GM12878 (cell line): ENCODE data around the gene ASGR1. TPM values are rescaled to one million over a fixed set of nuclear protein-coding genes. Genes with fewer than 3 reads are reported as not detected.

Experiments
- EED ChIP-seq: sonication (generic); IDR thresholded peaks from 2 replicates; pipeline ENCODE4 v1.6.1; 2016; ENCODE audit warnings: antibody characterized with exemption, low read depth
- ESRRA ChIP-seq: IDR thresholded peaks from 2 replicates; pipeline ENCODE4 v1.6.1; 2012; ENCODE audit warnings: mild to moderate bottlenecking, low read length, improper control_type of control experiment
- KDM1A ChIP-seq: fragments of 200-600 bp; sonication (generic); IDR thresholded peaks from 2 replicates; pipeline ENCODE4 v1.6.1; 2016; ENCODE audit warnings: borderline replicate concordance
- MEF2B ChIP-seq: fragments of 450-650 bp; IDR thresholded peaks from 2 replicates; pipeline ENCODE4 v1.6.1; 2018; ENCODE audit warnings: mild to moderate bottlenecking, moderate library complexity; ENCODE audit not compliant: partially characterized antibody, poor library complexity, severe bottlenecking
- NFIC ChIP-seq: IDR thresholded peaks from 2 replicates; pipeline ENCODE4 v1.6.1; 2012; ENCODE audit warnings: low read depth, mild to moderate bottlenecking, inconsistent platforms, low read length, moderate library complexity
- POLR2A ChIP-seq: IDR thresholded peaks from 2 replicates; pipeline ENCODE4 v1.6.1; 2011; ENCODE audit warnings: low read depth, mild to moderate bottlenecking, low read length
- POLR2AphosphoS5 ChIP-seq: IDR thresholded peaks from 2 replicates; pipeline ENCODE4 v1.6.1; 2011; ENCODE audit warnings: mild to moderate bottlenecking, low read length, inconsistent platforms
- SMAD5 ChIP-seq: IDR thresholded peaks from 2 replicates; pipeline ENCODE4 v1.6.1; 2016; ENCODE audit warnings: antibody characterized with exemption, low read depth
- polyA plus RNA-seq, 11 experiments: library from polyadenylated mRNA; depleted of rRNA in 4 of 11; unstranded in 6 of 11; stranded (reverse) in 5 of 11; fragments of >200 nt; fragmentation: Nextera tagmentation in 4 of 11; fragmentation: Illumina TruSeq in 1 of 11; extraction: Ambion mirVana in 4 of 11; extraction: Trizol in 1 of 11; gene quantifications; 1 replicate in 1 of 11; 2 replicates in 10 of 11; pipeline versions ENCODE4 v1.2.1 to v1.2.3, GENCODE V29; 2011 to 2016; ENCODE audit warnings: inconsistent platforms in 2 of 11, missing spikeins in 2 of 11, low read depth in 1 of 11
- total RNA-seq, 4 experiments: library from RNA; depleted of rRNA in 3 of 4; stranded (reverse); fragments of >200 nt in 3 of 4; fragmentation: Illumina TruSeq in 1 of 4; extraction: Trizol in 1 of 4; gene quantifications; 2 replicates each; pipeline versions ENCODE4 v1.2.1 to v1.2.3, GENCODE V29; 2013 to 2021
- TF ChIP-seq, protein P1 (sequence below): fragments of 450-650 bp; formaldehyde crosslinking; IDR thresholded peaks from 2 replicates; pipeline ENCODE4 v1.5.0; 2022; ENCODE audit warnings: mild to moderate bottlenecking, missing genetic modification characterization
- TF ChIP-seq, protein P2 (sequence below): fragments of 450-650 bp; IDR thresholded peaks from 2 replicates; pipeline ENCODE4 v1.6.1; 2017; ENCODE audit warnings: mild to moderate bottlenecking, moderate library complexity
- TF ChIP-seq, protein P3 (sequence below): IDR thresholded peaks from 2 replicates; pipeline ENCODE4 v1.6.1; 2011; ENCODE audit warnings: borderline replicate concordance, low read depth, mild to moderate bottlenecking, moderate library complexity, mixed read lengths, low read length; ENCODE audit not compliant: insufficient read depth; ENCODE audit errors: extremely low read length
- TF ChIP-seq, protein P4 (sequence below): fragments of 450-650 bp; IDR thresholded peaks from 2 replicates; pipeline ENCODE4 v1.6.1; 2017; ENCODE audit warnings: borderline replicate concordance
- TF ChIP-seq, protein P5 (sequence below): fragments of 450-650 bp; IDR thresholded peaks from 2 replicates; pipeline ENCODE4 v1.6.1; 2017; ENCODE audit warnings: mild to moderate bottlenecking, moderate library complexity

The ASGR1 gene
- total and polyA plus RNA-seq, 10 of the 15 experiments (the other 5 are each of a cell fraction or from before 2014, with no cell fraction given) = 0.06 to 0.34 (median 0.14) TPM; not detected in 6

DNA sequence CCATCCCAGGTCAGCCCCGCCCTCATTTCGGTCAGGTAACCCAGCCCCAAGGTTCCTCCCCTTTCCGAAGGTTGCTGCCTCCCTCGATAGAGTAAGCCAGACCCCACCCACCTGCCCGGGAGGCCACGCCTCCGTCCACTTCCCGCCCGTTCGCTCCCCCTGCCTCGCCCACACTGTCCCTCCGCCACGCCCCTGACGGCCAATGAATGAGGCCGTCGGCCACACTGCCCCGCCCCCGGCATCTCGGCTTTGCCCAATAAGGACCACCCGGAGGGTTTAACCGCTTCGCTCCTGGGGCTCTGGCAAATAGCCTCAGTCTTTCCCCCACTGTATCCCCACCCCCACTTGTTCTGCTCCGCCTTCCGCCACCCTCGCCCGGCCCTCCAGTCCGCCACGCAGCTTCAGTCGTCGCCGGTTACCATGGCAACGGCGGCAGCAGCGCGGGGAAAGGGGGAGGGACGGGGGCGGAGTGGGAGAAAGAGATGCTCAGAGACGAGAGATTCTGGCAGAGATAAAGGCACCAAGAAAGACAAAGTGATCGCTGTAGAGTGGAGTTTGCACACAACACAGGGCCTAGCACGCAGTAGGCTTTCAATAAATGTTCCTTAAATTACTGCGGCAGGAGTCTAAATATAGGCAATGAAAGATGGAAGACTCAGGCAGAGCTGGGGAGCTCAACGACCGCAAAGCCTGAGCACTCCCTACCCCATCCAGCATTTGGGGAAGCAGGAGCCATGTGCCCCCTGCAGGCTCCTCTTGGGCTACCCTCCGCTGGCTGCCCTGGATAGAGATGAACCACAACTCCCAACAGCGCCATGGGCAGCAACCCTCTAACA lies 35.3 kb upstream of the ASGR1 start (continued):
- TF ChIP-seq, protein P1, sequence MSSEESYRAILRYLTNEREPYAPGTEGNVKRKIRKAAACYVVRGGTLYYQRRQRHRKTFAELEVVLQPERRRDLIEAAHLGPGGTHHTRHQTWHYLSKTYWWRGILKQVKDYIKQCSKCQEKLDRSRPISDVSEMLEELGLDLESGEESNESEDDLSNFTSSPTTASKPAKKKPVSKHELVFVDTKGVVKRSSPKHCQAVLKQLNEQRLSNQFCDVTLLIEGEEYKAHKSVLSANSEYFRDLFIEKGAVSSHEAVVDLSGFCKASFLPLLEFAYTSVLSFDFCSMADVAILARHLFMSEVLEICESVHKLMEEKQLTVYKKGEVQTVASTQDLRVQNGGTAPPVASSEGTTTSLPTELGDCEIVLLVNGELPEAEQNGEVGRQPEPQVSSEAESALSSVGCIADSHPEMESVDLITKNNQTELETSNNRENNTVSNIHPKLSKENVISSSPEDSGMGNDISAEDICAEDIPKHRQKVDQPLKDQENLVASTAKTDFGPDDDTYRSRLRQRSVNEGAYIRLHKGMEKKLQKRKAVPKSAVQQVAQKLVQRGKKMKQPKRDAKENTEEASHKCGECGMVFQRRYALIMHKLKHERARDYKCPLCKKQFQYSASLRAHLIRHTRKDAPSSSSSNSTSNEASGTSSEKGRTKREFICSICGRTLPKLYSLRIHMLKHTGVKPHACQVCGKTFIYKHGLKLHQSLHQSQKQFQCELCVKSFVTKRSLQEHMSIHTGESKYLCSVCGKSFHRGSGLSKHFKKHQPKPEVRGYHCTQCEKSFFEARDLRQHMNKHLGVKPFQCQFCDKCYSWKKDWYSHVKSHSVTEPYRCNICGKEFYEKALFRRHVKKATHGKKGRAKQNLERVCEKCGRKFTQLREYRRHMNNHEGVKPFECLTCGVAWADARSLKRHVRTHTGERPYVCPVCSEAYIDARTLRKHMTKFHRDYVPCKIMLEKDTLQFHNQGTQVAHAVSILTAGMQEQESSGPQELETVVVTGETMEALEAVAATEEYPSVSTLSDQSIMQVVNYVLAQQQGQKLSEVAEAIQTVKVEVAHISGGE (CRISPR knock-in tag) = no peak
- TF ChIP-seq, protein P2, sequence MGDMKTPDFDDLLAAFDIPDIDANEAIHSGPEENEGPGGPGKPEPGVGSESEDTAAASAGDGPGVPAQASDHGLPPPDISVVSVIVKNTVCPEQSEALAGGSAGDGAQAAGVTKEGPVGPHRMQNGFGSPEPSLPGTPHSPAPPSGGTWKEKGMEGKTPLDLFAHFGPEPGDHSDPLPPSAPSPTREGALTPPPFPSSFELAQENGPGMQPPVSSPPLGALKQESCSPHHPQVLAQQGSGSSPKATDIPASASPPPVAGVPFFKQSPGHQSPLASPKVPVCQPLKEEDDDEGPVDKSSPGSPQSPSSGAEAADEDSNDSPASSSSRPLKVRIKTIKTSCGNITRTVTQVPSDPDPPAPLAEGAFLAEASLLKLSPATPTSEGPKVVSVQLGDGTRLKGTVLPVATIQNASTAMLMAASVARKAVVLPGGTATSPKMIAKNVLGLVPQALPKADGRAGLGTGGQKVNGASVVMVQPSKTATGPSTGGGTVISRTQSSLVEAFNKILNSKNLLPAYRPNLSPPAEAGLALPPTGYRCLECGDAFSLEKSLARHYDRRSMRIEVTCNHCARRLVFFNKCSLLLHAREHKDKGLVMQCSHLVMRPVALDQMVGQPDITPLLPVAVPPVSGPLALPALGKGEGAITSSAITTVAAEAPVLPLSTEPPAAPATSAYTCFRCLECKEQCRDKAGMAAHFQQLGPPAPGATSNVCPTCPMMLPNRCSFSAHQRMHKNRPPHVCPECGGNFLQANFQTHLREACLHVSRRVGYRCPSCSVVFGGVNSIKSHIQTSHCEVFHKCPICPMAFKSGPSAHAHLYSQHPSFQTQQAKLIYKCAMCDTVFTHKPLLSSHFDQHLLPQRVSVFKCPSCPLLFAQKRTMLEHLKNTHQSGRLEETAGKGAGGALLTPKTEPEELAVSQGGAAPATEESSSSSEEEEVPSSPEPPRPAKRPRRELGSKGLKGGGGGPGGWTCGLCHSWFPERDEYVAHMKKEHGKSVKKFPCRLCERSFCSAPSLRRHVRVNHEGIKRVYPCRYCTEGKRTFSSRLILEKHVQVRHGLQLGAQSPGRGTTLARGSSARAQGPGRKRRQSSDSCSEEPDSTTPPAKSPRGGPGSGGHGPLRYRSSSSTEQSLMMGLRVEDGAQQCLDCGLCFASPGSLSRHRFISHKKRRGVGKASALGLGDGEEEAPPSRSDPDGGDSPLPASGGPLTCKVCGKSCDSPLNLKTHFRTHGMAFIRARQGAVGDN = no peak
- TF ChIP-seq KDM1A (no peak), ESRRA (no peak), MEF2B (peak; percentile 14), POLR2AphosphoS5 (no peak), EED (no peak), NFIC (no peak), SMAD5 (no peak), POLR2A (no peak)
- TF ChIP-seq, protein P3, sequence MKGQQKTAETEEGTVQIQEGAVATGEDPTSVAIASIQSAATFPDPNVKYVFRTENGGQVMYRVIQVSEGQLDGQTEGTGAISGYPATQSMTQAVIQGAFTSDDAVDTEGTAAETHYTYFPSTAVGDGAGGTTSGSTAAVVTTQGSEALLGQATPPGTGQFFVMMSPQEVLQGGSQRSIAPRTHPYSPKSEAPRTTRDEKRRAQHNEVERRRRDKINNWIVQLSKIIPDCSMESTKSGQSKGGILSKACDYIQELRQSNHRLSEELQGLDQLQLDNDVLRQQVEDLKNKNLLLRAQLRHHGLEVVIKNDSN = no peak
- TF ChIP-seq, protein P4, sequence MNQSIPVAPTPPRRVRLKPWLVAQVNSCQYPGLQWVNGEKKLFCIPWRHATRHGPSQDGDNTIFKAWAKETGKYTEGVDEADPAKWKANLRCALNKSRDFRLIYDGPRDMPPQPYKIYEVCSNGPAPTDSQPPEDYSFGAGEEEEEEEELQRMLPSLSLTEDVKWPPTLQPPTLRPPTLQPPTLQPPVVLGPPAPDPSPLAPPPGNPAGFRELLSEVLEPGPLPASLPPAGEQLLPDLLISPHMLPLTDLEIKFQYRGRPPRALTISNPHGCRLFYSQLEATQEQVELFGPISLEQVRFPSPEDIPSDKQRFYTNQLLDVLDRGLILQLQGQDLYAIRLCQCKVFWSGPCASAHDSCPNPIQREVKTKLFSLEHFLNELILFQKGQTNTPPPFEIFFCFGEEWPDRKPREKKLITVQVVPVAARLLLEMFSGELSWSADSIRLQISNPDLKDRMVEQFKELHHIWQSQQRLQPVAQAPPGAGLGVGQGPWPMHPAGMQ = no peak
- TF ChIP-seq, protein P5, sequence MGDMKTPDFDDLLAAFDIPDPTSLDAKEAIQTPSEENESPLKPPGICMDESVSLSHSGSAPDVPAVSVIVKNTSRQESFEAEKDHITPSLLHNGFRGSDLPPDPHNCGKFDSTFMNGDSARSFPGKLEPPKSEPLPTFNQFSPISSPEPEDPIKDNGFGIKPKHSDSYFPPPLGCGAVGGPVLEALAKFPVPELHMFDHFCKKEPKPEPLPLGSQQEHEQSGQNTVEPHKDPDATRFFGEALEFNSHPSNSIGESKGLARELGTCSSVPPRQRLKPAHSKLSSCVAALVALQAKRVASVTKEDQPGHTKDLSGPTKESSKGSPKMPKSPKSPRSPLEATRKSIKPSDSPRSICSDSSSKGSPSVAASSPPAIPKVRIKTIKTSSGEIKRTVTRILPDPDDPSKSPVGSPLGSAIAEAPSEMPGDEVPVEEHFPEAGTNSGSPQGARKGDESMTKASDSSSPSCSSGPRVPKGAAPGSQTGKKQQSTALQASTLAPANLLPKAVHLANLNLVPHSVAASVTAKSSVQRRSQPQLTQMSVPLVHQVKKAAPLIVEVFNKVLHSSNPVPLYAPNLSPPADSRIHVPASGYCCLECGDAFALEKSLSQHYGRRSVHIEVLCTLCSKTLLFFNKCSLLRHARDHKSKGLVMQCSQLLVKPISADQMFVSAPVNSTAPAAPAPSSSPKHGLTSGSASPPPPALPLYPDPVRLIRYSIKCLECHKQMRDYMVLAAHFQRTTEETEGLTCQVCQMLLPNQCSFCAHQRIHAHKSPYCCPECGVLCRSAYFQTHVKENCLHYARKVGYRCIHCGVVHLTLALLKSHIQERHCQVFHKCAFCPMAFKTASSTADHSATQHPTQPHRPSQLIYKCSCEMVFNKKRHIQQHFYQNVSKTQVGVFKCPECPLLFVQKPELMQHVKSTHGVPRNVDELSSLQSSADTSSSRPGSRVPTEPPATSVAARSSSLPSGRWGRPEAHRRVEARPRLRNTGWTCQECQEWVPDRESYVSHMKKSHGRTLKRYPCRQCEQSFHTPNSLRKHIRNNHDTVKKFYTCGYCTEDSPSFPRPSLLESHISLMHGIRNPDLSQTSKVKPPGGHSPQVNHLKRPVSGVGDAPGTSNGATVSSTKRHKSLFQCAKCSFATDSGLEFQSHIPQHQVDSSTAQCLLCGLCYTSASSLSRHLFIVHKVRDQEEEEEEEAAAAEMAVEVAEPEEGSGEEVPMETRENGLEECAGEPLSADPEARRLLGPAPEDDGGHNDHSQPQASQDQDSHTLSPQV = no peak
